Measurements from ENCODE around the gene HOXD4.

GRCh38 chr2:176103742-176104315 is 47.5 kb upstream of the HOXD4 start:
- no peak for TF ChIP-seq CTCF (IDR thresholded peaks at IDR 0.05; ENCODE audit: low read depth, low read length, poor library complexity, severe bottlenecking)
- no peak for TF ChIP-seq EZH2phosphoT487 (IDR thresholded peaks at IDR 0.05; ENCODE audit: borderline replicate concordance, low read length)
